NCI-H2107 (cell line): Measurements from ENCODE around the gene ELFN1.

ENCODE experiments used
- DNase-seq: peaks from one replicate; lab custom pipeline; 2025; lab: John Stamatoyannopoulos, UW

The ELFN1 gene

GRCh38 chr7:1694611-1695511, 24.8 kb downstream of the ELFN1 start:
- DNase-seq, result no peak

- DNase-seq, result no peak
Observed at GRCh38 chr7:1695800-1696454, 25.9 kb downstream of the ELFN1 start.

- DNase-seq, result no peak
Observed at GRCh38 chr7:1696671-1697498, 26.8 kb downstream of the ELFN1 start.

GRCh38 chr7:1697499-1698125, 27.5 kb downstream of the ELFN1 start:
- DNase-seq, result no peak

- no peak for DNase-seq
Observed at GRCh38 chr7:1698201-1698600, 28.1 kb downstream of the ELFN1 start.

- DNase-seq, result no peak
Observed at GRCh38 chr7:1698951-1699350, 28.9 kb downstream of the ELFN1 start.

- DNase-seq, result no peak
Observed at GRCh38 chr7:1700086-1700485, 30.0 kb downstream of the ELFN1 start.

- no peak for DNase-seq
Observed at GRCh38 chr7:1700536-1701333, 30.7 kb downstream of the ELFN1 start.

GRCh38 chr7:1702652-1703051, 32.6 kb downstream of the ELFN1 start:
- DNase-seq, result no peak

- no peak for DNase-seq
Observed at GRCh38 chr7:1703441-1703840, 33.4 kb downstream of the ELFN1 start.

- no peak for DNase-seq
Observed at GRCh38 chr7:1703871-1704810, 34.1 kb downstream of the ELFN1 start.

- DNase-seq, result no peak
Observed at GRCh38 chr7:1704811-1705738, 35.0 kb downstream of the ELFN1 start.

GRCh38 chr7:1705856-1706255, 35.8 kb downstream of the ELFN1 start:
- DNase-seq, result no peak

GRCh38 chr7:1706381-1706720, 36.3 kb downstream of the ELFN1 start:
- no peak for DNase-seq

- no peak for DNase-seq
Observed at GRCh38 chr7:1706721-1707613, 36.9 kb downstream of the ELFN1 start.

GRCh38 chr7:1707756-1708595, 37.9 kb downstream of the ELFN1 start:
- no peak for DNase-seq

- DNase-seq, result no peak
Observed at GRCh38 chr7:1708596-1709251, 38.6 kb downstream of the ELFN1 start.
